GM23248 (cell line): ENCODE data around the gene AMZ2. TPM values are rescaled to one million over a fixed set of nuclear protein-coding genes. Genes with fewer than 3 reads are reported as not detected.

ENCODE experiments used
- DNase-seq: peaks from one replicate; pipeline ENCODE4 v3.0.0-alpha.2; 2015
- H2AFZ ChIP-seq: fragments of 200-600 bp; sonication (generic); 2 replicates; pipeline ENCODE4 v1.6.1; 2016; ENCODE audit warnings: antibody characterized with exemption
- H3F3A ChIP-seq: fragments of 200-600 bp; sonication (generic); 2 replicates; pipeline ENCODE4 v1.6.1; 2016; ENCODE audit warnings: mild to moderate bottlenecking, antibody characterized with exemption, mixed run types; ENCODE audit not compliant: insufficient read depth
- H3K27ac ChIP-seq: fragments of 200-600 bp; sonication (generic); 2 replicates; pipeline ENCODE4 v1.5.1; 2016; ENCODE audit warnings: mild to moderate bottlenecking
- H3K27me3 ChIP-seq: fragments of 200-600 bp; sonication (generic); replicated peaks from 2 replicates; pipeline ENCODE4 v1.6.1; 2016; ENCODE audit warnings: mild to moderate bottlenecking; ENCODE audit not compliant: insufficient read depth
- H3K36me3 ChIP-seq: fragments of 200-600 bp; sonication (generic); 2 replicates; pipeline ENCODE4 v1.6.1; 2016; ENCODE audit warnings: low read depth, mild to moderate bottlenecking
- H3K4me1 ChIP-seq: fragments of 200-600 bp; sonication (generic); 2 replicates; pipeline ENCODE4 v1.6.1; 2016; ENCODE audit warnings: mild to moderate bottlenecking; ENCODE audit not compliant: insufficient read depth
- H3K4me2 ChIP-seq: fragments of 200-600 bp; sonication (generic); one replicate; pipeline ENCODE4 v1.6.1; 2016; ENCODE audit warnings: mild to moderate bottlenecking; ENCODE audit not compliant: unreplicated experiment
- H3K4me3 ChIP-seq: fragments of 200-600 bp; sonication (generic); 2 replicates; pipeline ENCODE4 v1.5.1; 2016; ENCODE audit warnings: mild to moderate bottlenecking
- H3K79me2 ChIP-seq: fragments of 200-600 bp; sonication (generic); 2 replicates; pipeline ENCODE4 v1.6.1; 2016; ENCODE audit warnings: mild to moderate bottlenecking; ENCODE audit not compliant: insufficient read depth
- H3K9ac ChIP-seq: fragments of 200-600 bp; sonication (generic); 2 replicates; pipeline ENCODE4 v1.6.1; 2016; ENCODE audit warnings: mild to moderate bottlenecking
- H3K9me2 ChIP-seq: fragments of 200-600 bp; sonication (generic); 2 replicates; pipeline ENCODE4 v1.6.1; 2016; ENCODE audit warnings: mixed run types, mild to moderate bottlenecking, moderate library complexity; ENCODE audit not compliant: insufficient read depth
- H3K9me3 ChIP-seq: fragments of 200-600 bp; sonication (generic); one replicate; pipeline ENCODE4 v1.6.1; 2017; ENCODE audit warnings: low read depth
- H4K20me1 ChIP-seq: fragments of 200-600 bp; sonication (generic); 2 replicates; pipeline ENCODE4 v1.6.0; 2016; ENCODE audit not compliant: insufficient read depth
- EZH2phosphoT487 ChIP-seq: fragments of 200-600 bp; sonication (generic); IDR thresholded peaks from 2 replicates; pipeline ENCODE4 v1.6.1; 2018; ENCODE audit warnings: antibody characterized with exemption, moderate library complexity, mild to moderate bottlenecking, low read depth; ENCODE audit not compliant: insufficient read depth
- WGBS, 2 experiments: methylation state at CpG; one replicate each; pipeline ENCODE4 v1.1.6; 2015 to 2017; ENCODE audit warnings: low lambda C conversion rate in 2 of 2, low coverage in 1 of 2; ENCODE audit errors: missing lambda C conversion rate in 2 of 2; 5-methylcytosine and 5-hydroxymethylcytosine counted together
- in situ Hi-C: fragments of 300-500 bp; cut with MboI; formaldehyde crosslinking; loops from 2 replicates; pipeline ENCODE4 v1.15.0; 2020
- polyA plus RNA-seq: library from polyadenylated mRNA; unstranded; fragments of >200 nt; fragmentation: Nextera tagmentation; extraction: Ambion mirVana; gene quantifications from 2 replicates; pipeline ENCODE4 v1.2.1, GENCODE V29; 2016
- total RNA-seq: library from RNA; depleted of rRNA; stranded (reverse); fragments of >200 nt; shearing (Covaris generic); gene quantifications from 2 replicates; pipeline ENCODE4 v1.2.3, GENCODE V29; 2014; rRNA removed

Gene AMZ2
- total and polyA plus RNA-seq, 2 experiments from 2014 or later, result 96.7 to 117 TPM

DNA sequence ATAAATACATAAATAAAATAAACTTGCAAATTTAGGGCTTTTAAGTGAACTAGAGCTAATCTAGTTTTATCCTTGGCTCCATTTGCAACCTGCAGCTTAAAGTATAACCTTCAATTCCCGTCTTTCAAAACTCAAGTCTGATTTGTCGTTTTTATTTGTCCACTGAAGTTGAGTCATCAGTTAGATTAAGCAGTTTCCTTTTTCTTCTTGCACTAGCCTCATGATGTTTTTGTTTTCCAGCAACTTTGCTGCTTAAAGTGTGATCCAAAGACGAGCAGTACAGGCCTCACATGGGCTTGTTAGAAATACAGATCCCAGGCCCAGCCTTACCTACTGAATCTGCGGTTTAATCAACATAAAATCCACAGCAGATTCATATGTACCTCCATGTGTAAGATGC lies 57.3 kb downstream of the AMZ2 start:
- in situ Hi-C loops, result no loop called here
- H2AFZ ChIP-seq, result no peak overlapping the region; the same call in 1 of the 2 replicates

More for the DNA sequence above, 57.3 kb downstream of the AMZ2 start:
- Histone ChIP-seq H3K36me3 (no peaks in the 10 kb centered on the region), H4K20me1 (no peaks in the 10 kb centered on the region), H3K27ac (no peak overlapping the region), H3K9me3 (no peaks in the 10 kb centered on the region), H3K9me2 (no peaks in the 10 kb centered on the region), H3K9ac (no peak overlapping the region), H3K27me3 (no peaks in the 10 kb centered on the region; the same call in 1 of the 2 replicates), H3K4me3 (no peak overlapping the region), H3K79me2 (no peaks in the 10 kb centered on the region), H3K4me2 (no peak overlapping the region), H3K4me1 (peaks cover 10% of the 10 kb centered on the region; the same call in 1 of the 2 replicates), H3F3A (no peaks in the 10 kb centered on the region)
- TF ChIP-seq EZH2phosphoT487, result no peak
- 26 to 31% methylated on average over 4 of the region's 4 CpGs for WGBS, 2 experiments
- peak; percentile 32 for DNase-seq

Other genes starting within 250 kb of the AMZ2 start
- 98.2 and 108 TPM in 2 replicates for gene KPNA2, start 212.3 kb upstream of the AMZ2 start, total RNA-seq
- gene KPNA2, start 212.3 kb upstream of the AMZ2 start, polyA plus RNA-seq, result 153 and 159 TPM in 2 replicates
- gene SLC16A6, start 43.1 kb downstream of the AMZ2 start, total RNA-seq, result 0.13 and 0.32 TPM in 2 replicates
- 0.16 and 0.30 TPM in 2 replicates for gene SLC16A6, start 43.1 kb downstream of the AMZ2 start, polyA plus RNA-seq
- gene ARSG, start 43.5 kb downstream of the AMZ2 start, total RNA-seq, result 2.8 and 9.1 TPM in 2 replicates
- 5.0 and 5.6 TPM in 2 replicates for gene ARSG, start 43.5 kb downstream of the AMZ2 start, polyA plus RNA-seq
- 82.0 and 91.4 TPM in 2 replicates for gene WIPI1, start 209.5 kb downstream of the AMZ2 start, total RNA-seq
- gene WIPI1, start 209.5 kb downstream of the AMZ2 start, polyA plus RNA-seq, result 99.1 and 100 TPM in 2 replicates